Esophagus squamous epithelium (tissue), 4 donors: Measurements from ENCODE around the gene PEG3.

Experiments used
- POLR2A ChIP-seq, 4 donors: fragments of 450-650 bp; IDR thresholded peaks; one replicate each; pipeline ENCODE4 v1.6.1; 2017; ENCODE audit warnings: antibody characterized with exemption in 4 of 4, mild to moderate bottlenecking in 4 of 4, moderate library complexity in 3 of 4
- TF ChIP-seq, protein P1 (sequence below), 6 experiments: fragments of 450-650 bp in 4 of 6; fragments of 200-600 bp in 2 of 6; sonication (generic) in 2 of 6; IDR thresholded peaks; one replicate each; pipeline ENCODE4 v1.5.1; 2016 to 2019; ENCODE audit warnings: antibody characterized with exemption in 6 of 6, mild to moderate bottlenecking in 4 of 6, moderate library complexity in 4 of 6

DNA sequence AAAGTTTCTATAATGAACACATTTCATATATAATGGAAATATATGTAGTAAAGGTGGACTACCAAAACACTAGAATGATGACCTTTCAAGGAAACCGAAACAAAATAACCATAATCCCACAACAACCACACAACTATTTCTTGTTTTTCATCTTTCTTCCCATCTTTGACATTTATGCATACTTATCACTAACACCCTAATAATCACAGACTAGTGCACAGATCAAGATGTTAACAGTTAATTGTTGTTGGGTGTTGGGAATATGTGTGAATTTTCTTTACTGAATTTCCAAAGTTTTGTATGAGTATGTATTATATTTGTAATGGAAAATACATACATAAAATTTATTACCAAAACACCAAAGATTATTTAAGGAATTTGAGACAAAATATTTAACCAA lies 30.3 kb downstream of the PEG3 start:
- no peak for TF ChIP-seq POLR2A (IDR thresholded peaks at IDR 0.05)
- TF ChIP-seq, protein P1, sequence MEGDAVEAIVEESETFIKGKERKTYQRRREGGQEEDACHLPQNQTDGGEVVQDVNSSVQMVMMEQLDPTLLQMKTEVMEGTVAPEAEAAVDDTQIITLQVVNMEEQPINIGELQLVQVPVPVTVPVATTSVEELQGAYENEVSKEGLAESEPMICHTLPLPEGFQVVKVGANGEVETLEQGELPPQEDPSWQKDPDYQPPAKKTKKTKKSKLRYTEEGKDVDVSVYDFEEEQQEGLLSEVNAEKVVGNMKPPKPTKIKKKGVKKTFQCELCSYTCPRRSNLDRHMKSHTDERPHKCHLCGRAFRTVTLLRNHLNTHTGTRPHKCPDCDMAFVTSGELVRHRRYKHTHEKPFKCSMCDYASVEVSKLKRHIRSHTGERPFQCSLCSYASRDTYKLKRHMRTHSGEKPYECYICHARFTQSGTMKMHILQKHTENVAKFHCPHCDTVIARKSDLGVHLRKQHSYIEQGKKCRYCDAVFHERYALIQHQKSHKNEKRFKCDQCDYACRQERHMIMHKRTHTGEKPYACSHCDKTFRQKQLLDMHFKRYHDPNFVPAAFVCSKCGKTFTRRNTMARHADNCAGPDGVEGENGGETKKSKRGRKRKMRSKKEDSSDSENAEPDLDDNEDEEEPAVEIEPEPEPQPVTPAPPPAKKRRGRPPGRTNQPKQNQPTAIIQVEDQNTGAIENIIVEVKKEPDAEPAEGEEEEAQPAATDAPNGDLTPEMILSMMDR (IDR thresholded peaks at IDR 0.05) = no peak
